Measurements from ENCODE around the gene CRY2.
"Not testable (repeated sequence)": the region's sequence is repeated elsewhere in the genome, so short reads cannot be mapped to it uniquely, and the experiment has no call there.

CRY2 gene

DNA sequence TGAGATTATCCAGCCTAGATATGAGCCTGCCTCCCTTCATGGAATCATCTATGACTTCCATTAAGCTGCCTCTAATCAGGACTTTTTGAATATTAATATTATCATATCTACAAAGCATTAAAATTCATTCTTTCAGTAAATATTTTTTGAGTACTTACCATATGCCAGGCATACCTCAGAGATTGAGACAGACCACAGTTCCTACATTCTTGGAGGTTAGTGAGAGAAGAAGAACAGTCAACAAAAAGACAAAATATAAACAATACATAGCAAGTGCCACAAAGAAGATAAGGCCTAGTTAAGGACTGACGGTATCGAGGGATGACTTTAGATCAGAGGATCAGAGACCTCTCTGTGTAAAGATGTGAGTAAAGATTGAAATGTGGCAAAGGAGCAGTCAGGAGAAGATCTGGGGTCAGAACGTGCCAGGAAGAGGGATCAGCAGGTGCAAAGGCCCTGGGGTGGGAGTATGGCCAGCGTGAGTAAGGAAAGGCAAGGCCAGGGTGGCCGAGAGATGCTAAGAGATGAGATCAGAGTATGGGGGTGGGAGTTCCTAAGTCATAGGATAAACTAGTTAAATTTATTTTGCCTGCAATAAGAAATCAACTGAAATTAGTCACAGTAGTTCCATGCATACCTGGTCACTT, 26.9 kb upstream of the CRY2 start:
- H2AFZ ChIP-seq (ENCODE audit: low read depth, low read length) = no peak overlapping the region
- no peaks in the 10 kb centered on the region for H3K36me3 ChIP-seq (replicated peaks; ENCODE audit: low read depth, low read length)
- H3K27me3 ChIP-seq (ENCODE audit: low read depth, low read length) = no peaks in the 10 kb centered on the region
- peaks cover 3% of the 10 kb centered on the region; the same call in 1 of the 2 replicates for H3K9me3 ChIP-seq (ENCODE audit: insufficient read depth, low read length)
- no peak overlapping the region for H3K4me2 ChIP-seq (ENCODE audit: low read length)
- no peaks in the 10 kb centered on the region for H4K20me1 ChIP-seq (ENCODE audit: insufficient read depth, low read length)
- no peak overlapping the region for H3K9ac ChIP-seq (ENCODE audit: low read length)
- TF ChIP-seq, protein P1, sequence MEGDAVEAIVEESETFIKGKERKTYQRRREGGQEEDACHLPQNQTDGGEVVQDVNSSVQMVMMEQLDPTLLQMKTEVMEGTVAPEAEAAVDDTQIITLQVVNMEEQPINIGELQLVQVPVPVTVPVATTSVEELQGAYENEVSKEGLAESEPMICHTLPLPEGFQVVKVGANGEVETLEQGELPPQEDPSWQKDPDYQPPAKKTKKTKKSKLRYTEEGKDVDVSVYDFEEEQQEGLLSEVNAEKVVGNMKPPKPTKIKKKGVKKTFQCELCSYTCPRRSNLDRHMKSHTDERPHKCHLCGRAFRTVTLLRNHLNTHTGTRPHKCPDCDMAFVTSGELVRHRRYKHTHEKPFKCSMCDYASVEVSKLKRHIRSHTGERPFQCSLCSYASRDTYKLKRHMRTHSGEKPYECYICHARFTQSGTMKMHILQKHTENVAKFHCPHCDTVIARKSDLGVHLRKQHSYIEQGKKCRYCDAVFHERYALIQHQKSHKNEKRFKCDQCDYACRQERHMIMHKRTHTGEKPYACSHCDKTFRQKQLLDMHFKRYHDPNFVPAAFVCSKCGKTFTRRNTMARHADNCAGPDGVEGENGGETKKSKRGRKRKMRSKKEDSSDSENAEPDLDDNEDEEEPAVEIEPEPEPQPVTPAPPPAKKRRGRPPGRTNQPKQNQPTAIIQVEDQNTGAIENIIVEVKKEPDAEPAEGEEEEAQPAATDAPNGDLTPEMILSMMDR (IDR thresholded peaks at IDR 0.05; ENCODE audit: low read depth, low read length) = no peak
- TF ChIP-seq EZH2phosphoT487 (IDR thresholded peaks at IDR 0.05; ENCODE audit: low read depth) = no peak
- H3K79me2 ChIP-seq (ENCODE audit: low read length) = no peaks in the 10 kb centered on the region
- no peak overlapping the region for H3K4me3 ChIP-seq (ENCODE audit: low read length)
- no peak overlapping the region for H3K27ac ChIP-seq (ENCODE audit: low read length)
- peaks cover 46% of the 10 kb centered on the region for H3K4me1 ChIP-seq (ENCODE audit: low read length)

DNA sequence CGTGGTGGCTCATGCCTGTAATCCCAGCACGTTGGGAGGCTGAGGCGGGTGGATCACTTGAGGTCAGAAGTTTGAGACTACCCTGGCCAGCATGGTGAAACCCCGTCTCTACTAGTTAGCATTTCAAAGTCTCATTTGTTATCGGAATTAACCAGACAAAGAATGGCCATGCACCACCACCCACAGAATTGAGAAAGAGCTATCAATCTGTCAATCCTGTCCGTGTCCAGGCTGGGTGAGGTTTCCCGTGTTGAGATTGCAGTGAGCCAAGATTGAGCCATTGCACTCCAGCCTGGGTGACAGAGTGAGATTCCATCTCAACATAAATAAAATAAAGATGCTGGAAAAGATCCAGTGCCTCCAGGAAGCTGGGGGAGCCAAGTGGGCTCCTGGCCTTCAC, 20.8 kb upstream of the CRY2 start:
- H3K9me3 ChIP-seq (ENCODE audit: insufficient read depth, low read length); H3K4me3 ChIP-seq (ENCODE audit: low read length); H3K9ac ChIP-seq (ENCODE audit: low read length); H4K20me1 ChIP-seq (ENCODE audit: insufficient read depth, low read length); H3K27ac ChIP-seq (ENCODE audit: low read length); H2AFZ ChIP-seq (ENCODE audit: low read depth, low read length); H3K36me3 ChIP-seq (replicated peaks; ENCODE audit: low read depth, low read length); H3K4me2 ChIP-seq (ENCODE audit: low read length); H3K79me2 ChIP-seq (ENCODE audit: low read length): not testable (repeated sequence)
- Histone ChIP-seq H3K27me3 (ENCODE audit: low read depth, low read length) (peaks cover 24% of the 10 kb centered on the region), H3K4me1 (ENCODE audit: low read length) (peaks cover 15% of the 10 kb centered on the region)

DNA sequence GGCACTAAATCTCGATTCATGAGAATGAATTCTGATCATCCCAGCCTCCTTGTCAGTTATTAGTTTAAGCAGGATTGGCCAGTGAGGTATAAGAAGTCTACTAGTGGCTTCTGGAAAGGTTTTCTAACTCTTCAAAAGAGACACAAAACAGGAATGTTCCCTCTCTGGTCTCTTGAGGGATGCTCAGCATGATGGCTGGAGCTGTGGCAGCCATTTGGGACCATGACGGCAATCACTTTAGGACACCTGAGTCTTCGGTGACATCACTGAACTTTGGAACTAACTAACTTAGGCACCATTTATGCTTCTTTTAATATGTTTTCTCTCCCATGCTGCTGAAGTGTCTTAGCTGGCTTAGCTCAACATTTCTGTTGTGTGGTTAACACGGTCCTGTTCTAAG, 20.2 kb upstream of the CRY2 start:
- no peak overlapping the region for H3K27ac ChIP-seq (ENCODE audit: low read length)
- no peak for TF ChIP-seq EZH2phosphoT487 (IDR thresholded peaks at IDR 0.05; ENCODE audit: low read depth)
- TF ChIP-seq, protein P1 (IDR thresholded peaks at IDR 0.05; ENCODE audit: low read depth, low read length) = no peak

DNA sequence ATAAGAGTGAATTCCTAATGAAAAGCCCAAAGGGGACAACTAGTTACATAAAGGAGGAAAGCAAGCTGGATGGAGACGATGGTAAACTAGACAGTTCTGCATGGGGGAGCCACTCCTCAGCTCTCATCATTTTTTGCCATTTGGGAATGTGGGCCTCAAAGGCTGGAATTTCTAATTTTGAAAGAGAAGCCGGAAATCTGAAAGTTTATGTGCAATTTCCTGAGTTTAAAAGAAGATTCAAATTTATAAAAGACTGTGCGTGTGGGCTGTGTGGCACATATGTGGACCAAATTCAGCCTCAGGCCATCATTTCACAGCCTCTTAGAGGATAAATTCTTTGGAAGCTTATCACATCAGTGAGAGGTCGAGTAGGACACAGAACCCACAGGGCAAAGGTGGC, 18.3 kb upstream of the CRY2 start:
- peaks cover 24% of the 10 kb centered on the region for H3K27me3 ChIP-seq (ENCODE audit: low read depth, low read length)
- no peak for TF ChIP-seq EZH2phosphoT487 (IDR thresholded peaks at IDR 0.05; ENCODE audit: low read depth)
- TF ChIP-seq, protein P1 (IDR thresholded peaks at IDR 0.05; ENCODE audit: low read depth, low read length) = no peak
- no peak overlapping the region for H2AFZ ChIP-seq (ENCODE audit: low read depth, low read length)
- H3K9me3 ChIP-seq (ENCODE audit: insufficient read depth, low read length) = no peaks in the 10 kb centered on the region
- H4K20me1 ChIP-seq (ENCODE audit: insufficient read depth, low read length) = no peaks in the 10 kb centered on the region
- no peak overlapping the region for H3K9ac ChIP-seq (ENCODE audit: low read length)
- no peak overlapping the region for H3K4me2 ChIP-seq (ENCODE audit: low read length)
- no peak overlapping the region for H3K4me3 ChIP-seq (ENCODE audit: low read length)
- H3K27ac ChIP-seq (ENCODE audit: low read length) = no peak overlapping the region
- no peaks in the 10 kb centered on the region for H3K79me2 ChIP-seq (ENCODE audit: low read length)
- H3K36me3 ChIP-seq (replicated peaks; ENCODE audit: low read depth, low read length) = no peaks in the 10 kb centered on the region
- peaks cover 4% of the 10 kb centered on the region for H3K4me1 ChIP-seq (ENCODE audit: low read length)

More for the DNA sequence above, 20.2 kb upstream of the CRY2 start:
- Histone ChIP-seq H4K20me1 (ENCODE audit: insufficient read depth, low read length) (no peaks in the 10 kb centered on the region), H3K4me2 (ENCODE audit: low read length) (no peak overlapping the region), H3K79me2 (ENCODE audit: low read length) (no peaks in the 10 kb centered on the region), H3K9ac (ENCODE audit: low read length) (no peak overlapping the region), H3K36me3 (replicated peaks; ENCODE audit: low read depth, low read length) (no peaks in the 10 kb centered on the region), H2AFZ (ENCODE audit: low read depth, low read length) (no peak overlapping the region), H3K9me3 (ENCODE audit: insufficient read depth, low read length) (no peaks in the 10 kb centered on the region), H3K27me3 (ENCODE audit: low read depth, low read length) (peaks cover 24% of the 10 kb centered on the region), H3K4me3 (ENCODE audit: low read length) (no peak overlapping the region), H3K4me1 (ENCODE audit: low read length) (peaks cover 15% of the 10 kb centered on the region)
